RKO (cell line): ENCODE results near the gene FUT6.
"Not testable (repeated sequence)": the region's sequence is repeated elsewhere in the genome, so short reads cannot be mapped to it uniquely, and the experiment has no call there.

Experiments used
- DNase-seq: peaks from one replicate; pipeline ENCODE4 v3.0.0-alpha.2; 2016; ENCODE audit warnings: low spot score

FUT6 gene

GRCh38 chr19:5857203-5858081, 17.9 kb upstream of the FUT6 start:
- no peak for DNase-seq

- DNase-seq, result not testable (repeated sequence)
Measured at GRCh38 chr19:5855151-5855550, 15.6 kb upstream of the FUT6 start.

GRCh38 chr19:5854121-5854520, 14.6 kb upstream of the FUT6 start:
- DNase-seq, result not testable (repeated sequence)

- no peak for DNase-seq
Measured at GRCh38 chr19:5851302-5851701, 11.8 kb upstream of the FUT6 start, which contains the start of gene FUT3. FUT3 (minus strand) TSS chr19:5851449.

GRCh38 chr19:5850743-5851293, 11.3 kb upstream of the FUT6 start:
- DNase-seq, result peak; percentile 18

GRCh38 chr19:5850189-5850588, 10.7 kb upstream of the FUT6 start:
- DNase-seq, result no peak

- DNase-seq, result not testable (repeated sequence)
Measured at GRCh38 chr19:5848621-5849020, 9.1 kb upstream of the FUT6 start.

GRCh38 chr19:5847846-5848245, 8.3 kb upstream of the FUT6 start:
- not testable (repeated sequence) for DNase-seq

- no peak for DNase-seq
Measured at GRCh38 chr19:5844456-5845433, 5.2 kb upstream of the FUT6 start.

GRCh38 chr19:5843295-5843927, 3.9 kb upstream of the FUT6 start:
- DNase-seq, result no peak

- not testable (repeated sequence) for DNase-seq
Measured at GRCh38 chr19:5841735-5842111, 2.2 kb upstream of the FUT6 start.

- DNase-seq, result no peak
Measured at GRCh38 chr19:5838353-5839064, 993 bp downstream of the FUT6 start.

GRCh38 chr19:5837761-5838352, 1.6 kb downstream of the FUT6 start:
- DNase-seq, result no peak

- DNase-seq, result no peak
Measured at GRCh38 chr19:5832527-5833216, 6.8 kb downstream of the FUT6 start.

GRCh38 chr19:5832061-5832460, 7.4 kb downstream of the FUT6 start:
- DNase-seq, result no peak

GRCh38 chr19:5831159-5831558, 8.3 kb downstream of the FUT6 start:
- DNase-seq, result no peak

- no peak for DNase-seq
Measured at GRCh38 chr19:5829567-5830310, 9.8 kb downstream of the FUT6 start.

GRCh38 chr19:5828661-5829566, 10.6 kb downstream of the FUT6 start:
- DNase-seq, result no peak
